AG10803 (cell line): ENCODE results near the gene MBP.

Experiments used
- DNase-seq: peaks from one replicate; pipeline ENCODE4 v3.0.0; 2010; ENCODE audit warnings: low read depth
- H3K4me3 ChIP-seq: 2 replicates; pipeline ENCODE4 v1.5.1; 2011; ENCODE audit warnings: mild to moderate bottlenecking, low read length, control low read depth
- TF ChIP-seq, protein P1 (sequence below): conservative IDR thresholded peaks from 2 replicates; pipeline ENCODE4 v1.5.1; 2011; ENCODE audit warnings: mild to moderate bottlenecking, low read length, control low read depth, inconsistent platforms

Gene MBP

DNA sequence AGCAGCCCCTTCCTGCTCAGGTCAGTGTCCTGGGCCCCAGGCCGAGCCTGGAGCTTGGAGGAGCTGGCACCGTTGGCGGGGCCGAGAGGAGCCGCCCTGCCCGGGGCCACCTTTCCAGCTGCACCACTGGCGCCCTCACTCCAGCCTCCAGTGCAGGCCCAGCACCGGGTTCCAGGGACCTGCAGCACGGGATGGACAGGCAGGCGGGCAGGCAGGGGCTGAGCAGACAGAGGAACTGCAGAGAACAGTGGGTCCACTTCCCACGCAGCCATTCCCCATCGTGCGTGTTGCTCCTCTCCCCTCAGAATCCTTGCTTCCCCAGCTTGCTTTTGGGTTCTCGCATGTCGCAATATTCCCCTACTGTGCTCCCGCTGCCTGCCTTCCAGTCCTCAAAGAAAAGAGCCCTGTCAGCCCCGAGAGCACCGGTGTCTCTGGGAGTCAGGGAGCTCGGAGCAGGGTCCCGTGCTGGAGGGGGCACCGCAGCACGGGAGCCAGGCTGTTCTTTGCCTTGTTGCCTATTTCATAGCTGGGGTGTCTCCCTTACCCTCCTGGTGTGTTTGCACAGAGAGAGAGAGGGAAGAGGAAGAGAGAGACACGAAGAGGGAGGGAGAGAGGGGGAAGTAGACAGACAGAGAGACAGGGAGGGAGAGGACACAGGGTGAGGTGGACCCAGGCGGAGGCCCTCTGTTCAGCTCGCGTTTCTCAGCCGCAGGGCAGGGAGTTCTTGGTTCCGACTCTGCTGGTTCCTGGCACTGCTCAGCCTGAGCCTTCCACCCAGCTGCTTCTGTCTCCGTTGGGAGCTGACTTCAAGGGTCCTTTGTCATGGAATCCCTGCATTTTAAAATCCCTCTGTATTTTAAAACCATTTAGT, 126.0 kb downstream of the MBP start:
- no peak overlapping the region for H3K4me3 ChIP-seq
- TF ChIP-seq, protein P1, sequence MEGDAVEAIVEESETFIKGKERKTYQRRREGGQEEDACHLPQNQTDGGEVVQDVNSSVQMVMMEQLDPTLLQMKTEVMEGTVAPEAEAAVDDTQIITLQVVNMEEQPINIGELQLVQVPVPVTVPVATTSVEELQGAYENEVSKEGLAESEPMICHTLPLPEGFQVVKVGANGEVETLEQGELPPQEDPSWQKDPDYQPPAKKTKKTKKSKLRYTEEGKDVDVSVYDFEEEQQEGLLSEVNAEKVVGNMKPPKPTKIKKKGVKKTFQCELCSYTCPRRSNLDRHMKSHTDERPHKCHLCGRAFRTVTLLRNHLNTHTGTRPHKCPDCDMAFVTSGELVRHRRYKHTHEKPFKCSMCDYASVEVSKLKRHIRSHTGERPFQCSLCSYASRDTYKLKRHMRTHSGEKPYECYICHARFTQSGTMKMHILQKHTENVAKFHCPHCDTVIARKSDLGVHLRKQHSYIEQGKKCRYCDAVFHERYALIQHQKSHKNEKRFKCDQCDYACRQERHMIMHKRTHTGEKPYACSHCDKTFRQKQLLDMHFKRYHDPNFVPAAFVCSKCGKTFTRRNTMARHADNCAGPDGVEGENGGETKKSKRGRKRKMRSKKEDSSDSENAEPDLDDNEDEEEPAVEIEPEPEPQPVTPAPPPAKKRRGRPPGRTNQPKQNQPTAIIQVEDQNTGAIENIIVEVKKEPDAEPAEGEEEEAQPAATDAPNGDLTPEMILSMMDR, result no peak
- DNase-seq, result no peak

DNA sequence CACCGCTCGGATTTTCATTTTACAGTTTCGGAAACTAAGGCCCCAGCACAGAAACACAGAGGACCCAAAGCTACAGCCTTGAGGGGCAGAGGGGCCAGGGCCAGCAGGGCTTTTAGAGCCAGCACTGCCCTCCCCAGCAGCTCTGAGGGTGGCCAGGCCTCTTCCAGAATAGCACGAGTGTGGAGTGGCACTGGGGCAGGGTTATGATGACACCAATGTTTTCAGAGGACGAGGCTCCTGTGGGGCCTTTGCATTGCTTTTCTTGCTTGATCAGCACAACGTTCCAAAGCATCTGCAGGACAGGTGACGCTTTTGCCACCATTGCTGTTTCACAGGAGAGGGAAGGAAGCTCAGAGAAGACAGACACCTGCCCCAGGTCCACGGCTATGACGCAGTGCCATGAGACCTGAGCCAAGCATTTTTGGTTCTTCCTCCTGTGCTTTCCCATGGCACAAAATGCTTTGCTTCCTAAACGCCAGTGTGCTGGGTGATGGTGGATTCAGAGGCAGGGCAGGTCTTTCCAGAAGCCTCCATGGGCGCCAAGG, 126.9 kb downstream of the MBP start:
- no peak overlapping the region for H3K4me3 ChIP-seq
- TF ChIP-seq, protein P1, result no peak
- no peak for DNase-seq

DNA sequence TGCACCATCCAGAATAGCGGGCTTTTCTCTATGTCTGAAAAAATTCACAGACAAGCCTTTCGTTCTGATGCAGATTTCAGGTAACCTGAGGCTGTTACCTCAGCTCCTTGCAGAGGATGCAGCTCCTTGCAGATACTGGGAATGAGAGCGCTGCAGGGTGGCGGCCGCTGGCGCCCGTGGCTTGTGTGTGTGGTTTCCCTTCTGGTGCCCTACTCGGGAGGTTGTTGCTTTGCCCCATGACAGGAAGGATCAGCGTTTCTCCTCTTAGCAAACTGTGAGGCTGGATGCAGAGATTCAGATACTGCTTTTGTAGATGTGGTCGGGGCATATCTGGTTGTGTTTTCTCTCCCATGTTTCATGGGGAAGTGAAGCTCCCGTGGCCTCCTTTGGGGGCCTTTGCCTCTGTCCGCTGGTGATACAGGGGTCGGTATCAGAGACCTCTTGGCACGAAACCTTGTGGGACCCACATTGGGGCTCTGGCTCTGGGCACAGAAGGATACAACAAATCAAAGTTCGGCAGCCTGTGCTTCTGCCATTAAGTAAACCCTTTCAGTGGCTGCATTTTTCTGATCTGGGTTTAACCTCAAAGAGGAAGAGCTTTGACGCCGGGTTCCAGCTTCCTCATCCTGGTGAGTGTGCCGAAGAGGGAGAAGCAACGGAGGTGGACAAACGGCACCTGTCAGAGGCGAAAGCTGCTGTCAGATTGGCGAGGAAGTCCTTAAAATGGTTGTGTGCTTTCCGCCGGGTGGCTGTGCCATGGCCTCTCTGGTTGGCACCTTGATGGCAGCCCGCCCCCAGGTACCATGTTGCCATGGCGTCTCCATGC, 127.8 kb downstream of the MBP start:
- no peak overlapping the region for H3K4me3 ChIP-seq
- no peak for DNase-seq
- TF ChIP-seq, protein P1, result no peak

DNA sequence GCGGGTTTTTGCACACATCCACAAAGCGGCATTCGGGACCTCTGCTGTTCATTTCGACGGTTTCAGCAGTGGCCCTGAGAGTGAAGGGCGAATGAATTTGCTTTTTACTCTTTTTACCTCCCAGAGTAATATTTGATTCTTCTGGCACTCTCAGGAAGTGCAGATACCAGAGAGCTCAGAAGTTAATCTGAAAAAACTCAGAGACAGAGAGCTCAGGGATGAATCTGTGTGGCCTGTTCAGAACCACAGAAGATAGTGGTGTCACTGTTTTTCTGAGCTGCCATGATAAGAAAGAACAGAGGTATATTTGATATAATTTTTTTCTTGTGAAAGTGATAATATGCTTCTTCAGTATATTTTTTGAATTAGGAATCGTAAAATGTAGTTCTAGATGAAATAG, 129.3 kb downstream of the MBP start:
- H3K4me3 ChIP-seq, result no peak overlapping the region
- DNase-seq, result no peak
- TF ChIP-seq, protein P1, result no peak

DNA sequence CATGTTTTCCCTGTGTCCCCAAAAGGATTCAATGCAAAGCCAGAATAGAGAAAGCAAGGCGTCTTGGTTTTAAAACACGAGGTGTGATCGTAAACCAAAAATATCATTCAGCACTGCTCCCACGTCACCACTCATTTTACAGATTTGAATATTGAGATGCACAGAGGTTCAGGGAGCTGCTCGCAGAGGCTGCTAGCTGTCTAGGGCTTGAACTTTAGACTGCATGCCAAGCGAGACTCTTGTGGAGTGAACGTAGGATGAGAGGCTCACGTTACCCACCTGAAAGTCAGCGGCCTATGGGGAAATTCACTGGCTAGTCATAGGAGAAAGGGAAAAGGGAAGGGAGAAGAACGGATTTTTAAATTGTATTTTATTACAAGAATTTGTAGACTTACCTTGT, 130.1 kb downstream of the MBP start:
- H3K4me3 ChIP-seq, result no peak overlapping the region
- TF ChIP-seq, protein P1, result no peak
- no peak for DNase-seq

DNA sequence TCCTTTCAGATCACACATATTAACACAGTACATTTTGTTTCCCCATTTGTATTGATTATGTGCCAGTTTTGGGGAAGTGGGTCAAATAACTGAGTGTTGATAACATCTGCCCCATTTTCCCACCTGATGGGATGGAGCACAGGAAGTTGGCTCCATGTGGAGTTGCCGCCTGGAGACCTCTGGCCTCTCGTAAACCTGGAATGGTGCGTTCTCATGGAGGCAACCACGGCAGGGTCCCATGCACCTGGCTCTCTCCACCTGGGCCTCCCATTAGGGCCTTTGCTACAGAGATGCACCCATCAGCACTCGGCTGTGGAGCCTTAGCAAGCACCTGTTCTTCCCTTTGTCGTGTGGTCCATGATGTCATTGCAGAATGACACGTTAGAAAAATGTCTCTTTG, 130.6 kb downstream of the MBP start:
- no peak for DNase-seq
- no peak overlapping the region for H3K4me3 ChIP-seq
- TF ChIP-seq, protein P1, result no peak
